Activated B cell treated with CpG ODN at 0.5 μM for 24 hours (primary cell): ENCODE results near the gene TFB1M. TPM values are rescaled to one million over a fixed set of nuclear protein-coding genes. Genes with fewer than 3 reads are reported as not detected.

Source experiments
- ATAC-seq: fragments of 200-7000 bp; cut with Tn5 transposase; one replicate; pipeline ENCODE4 v1.10.0; 2021; ENCODE audit warnings: low read depth, mild to moderate bottlenecking, moderate library complexity
- CTCF ChIA-PET: fragments of 350-600 bp; sonication (Branson Sonifier 250); formaldehyde crosslinking; loops from one replicate; lab custom pipeline; 2021; ENCODE audit warnings: antibody characterized with exemption; lab: Charles Lee
- POLR2A ChIA-PET: fragments of 350-600 bp; sonication (Branson Sonifier 250); formaldehyde crosslinking; loops from one replicate; lab custom pipeline; 2021; ENCODE audit warnings: antibody characterized with exemption; lab: Charles Lee
- DNase-seq: peaks from one replicate; pipeline ENCODE4 v3.0.0; 2022
- H3K27ac Mint-ChIP-seq: one replicate; pipeline ENCODE4 v1.8.0; 2020; ENCODE audit warnings: mixed read lengths
- H3K27me3 Mint-ChIP-seq: one replicate; pipeline ENCODE4 v1.8.0; 2021; ENCODE audit warnings: mixed read lengths
- H3K36me3 Mint-ChIP-seq: one replicate; pipeline ENCODE4 v1.8.0; 2021; ENCODE audit warnings: low read depth, mixed read lengths
- H3K4me1 Mint-ChIP-seq: one replicate; pipeline ENCODE4 v1.8.0; 2021; ENCODE audit warnings: mixed read lengths
- H3K4me3 Mint-ChIP-seq: one replicate; pipeline ENCODE4 v1.8.0; 2020; ENCODE audit warnings: mild to moderate bottlenecking, mixed read lengths
- H3K9me3 Mint-ChIP-seq: one replicate; pipeline ENCODE4 v1.8.0; 2020; ENCODE audit warnings: mixed read lengths
- intact Hi-C: fragments of 100-400 bp; cut with micrococcal nuclease; formaldehyde crosslinking; loops from one replicate; pipeline ENCODE4 v1.15.1; 2024
- total RNA-seq: library from RNA; stranded (reverse); gene quantifications from 2 replicates; pipeline ENCODE4 v1.2.3, GENCODE V29; 2022
- TF ChIP-seq, protein P1 (sequence below): fragments of 200-600 bp; IDR thresholded peaks from one replicate; pipeline ENCODE4 v1.8.0; 2022; ENCODE audit warnings: antibody characterized with exemption, mild to moderate bottlenecking

The TFB1M gene
- total RNA-seq, 1 donor from 2014 or later: 41.5 TPM

DNA sequence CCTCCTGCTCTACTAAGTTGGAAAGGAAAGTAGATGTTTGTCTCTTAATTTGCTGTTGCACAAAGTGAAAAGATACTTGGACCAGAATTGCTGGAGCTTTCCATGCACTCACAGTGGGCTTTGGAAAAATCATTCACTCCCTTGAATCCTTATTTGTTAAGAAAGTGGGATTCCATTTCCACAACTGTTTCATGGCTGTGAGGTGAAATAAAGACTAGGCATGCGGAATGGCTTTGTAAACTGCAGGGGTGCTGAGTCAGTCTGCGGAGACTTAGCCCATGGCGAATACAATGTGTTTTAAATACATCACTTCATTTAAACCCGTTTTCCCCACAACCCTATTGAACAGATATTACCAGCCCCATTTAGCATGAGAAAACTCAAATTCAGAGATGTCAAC lies 87.2 kb downstream of the TFB1M start:
- intact Hi-C loops: no loop called here
- Mint-ChIP-seq H3K36me3 (no peaks in the 10 kb centered on the region), H3K4me3 (no peak overlapping the region), H3K27ac (no peak overlapping the region), H3K27me3 (no peaks in the 10 kb centered on the region), H3K9me3 (no peaks in the 10 kb centered on the region), H3K4me1 (no peaks in the 10 kb centered on the region)
- ATAC-seq: no peak
- no peak for DNase-seq
- ChIA-PET CTCF (no interaction called here), POLR2A (no interaction called here)
- TF ChIP-seq, protein P1, sequence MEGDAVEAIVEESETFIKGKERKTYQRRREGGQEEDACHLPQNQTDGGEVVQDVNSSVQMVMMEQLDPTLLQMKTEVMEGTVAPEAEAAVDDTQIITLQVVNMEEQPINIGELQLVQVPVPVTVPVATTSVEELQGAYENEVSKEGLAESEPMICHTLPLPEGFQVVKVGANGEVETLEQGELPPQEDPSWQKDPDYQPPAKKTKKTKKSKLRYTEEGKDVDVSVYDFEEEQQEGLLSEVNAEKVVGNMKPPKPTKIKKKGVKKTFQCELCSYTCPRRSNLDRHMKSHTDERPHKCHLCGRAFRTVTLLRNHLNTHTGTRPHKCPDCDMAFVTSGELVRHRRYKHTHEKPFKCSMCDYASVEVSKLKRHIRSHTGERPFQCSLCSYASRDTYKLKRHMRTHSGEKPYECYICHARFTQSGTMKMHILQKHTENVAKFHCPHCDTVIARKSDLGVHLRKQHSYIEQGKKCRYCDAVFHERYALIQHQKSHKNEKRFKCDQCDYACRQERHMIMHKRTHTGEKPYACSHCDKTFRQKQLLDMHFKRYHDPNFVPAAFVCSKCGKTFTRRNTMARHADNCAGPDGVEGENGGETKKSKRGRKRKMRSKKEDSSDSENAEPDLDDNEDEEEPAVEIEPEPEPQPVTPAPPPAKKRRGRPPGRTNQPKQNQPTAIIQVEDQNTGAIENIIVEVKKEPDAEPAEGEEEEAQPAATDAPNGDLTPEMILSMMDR: no peak

DNA sequence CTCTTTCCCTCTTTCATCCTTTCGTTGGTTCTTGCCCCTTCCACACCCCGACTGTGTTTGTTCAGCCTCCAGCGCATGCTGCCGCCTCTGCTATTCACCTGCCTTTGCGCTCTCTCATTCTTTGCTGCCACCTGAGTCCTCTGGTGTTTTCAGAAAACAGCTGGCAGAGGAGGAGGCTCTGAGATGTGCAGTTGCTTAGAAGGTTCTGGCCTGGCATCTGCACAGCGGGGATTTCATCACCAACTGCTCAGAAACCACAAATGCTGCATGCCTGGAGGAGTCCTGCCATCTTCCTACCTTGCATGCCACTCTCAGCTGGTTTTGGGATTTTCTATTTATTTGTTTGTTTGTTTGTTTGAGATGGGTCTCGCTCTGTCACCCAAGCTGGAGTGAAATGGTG lies 89.7 kb downstream of the TFB1M start:
- no peaks in the 10 kb centered on the region for H3K9me3 Mint-ChIP-seq
- no peak for DNase-seq
- H3K36me3 Mint-ChIP-seq: no peaks in the 10 kb centered on the region
- no peaks in the 10 kb centered on the region for H3K4me1 Mint-ChIP-seq
- no peak overlapping the region for H3K4me3 Mint-ChIP-seq
- H3K27me3 Mint-ChIP-seq: no peaks in the 10 kb centered on the region
- ChIA-PET POLR2A (no interaction called here), CTCF (no interaction called here)
- intact Hi-C loops: no loop called here
- H3K27ac Mint-ChIP-seq: no peak overlapping the region
- ATAC-seq: no peak
- TF ChIP-seq, protein P1: no peak

DNA sequence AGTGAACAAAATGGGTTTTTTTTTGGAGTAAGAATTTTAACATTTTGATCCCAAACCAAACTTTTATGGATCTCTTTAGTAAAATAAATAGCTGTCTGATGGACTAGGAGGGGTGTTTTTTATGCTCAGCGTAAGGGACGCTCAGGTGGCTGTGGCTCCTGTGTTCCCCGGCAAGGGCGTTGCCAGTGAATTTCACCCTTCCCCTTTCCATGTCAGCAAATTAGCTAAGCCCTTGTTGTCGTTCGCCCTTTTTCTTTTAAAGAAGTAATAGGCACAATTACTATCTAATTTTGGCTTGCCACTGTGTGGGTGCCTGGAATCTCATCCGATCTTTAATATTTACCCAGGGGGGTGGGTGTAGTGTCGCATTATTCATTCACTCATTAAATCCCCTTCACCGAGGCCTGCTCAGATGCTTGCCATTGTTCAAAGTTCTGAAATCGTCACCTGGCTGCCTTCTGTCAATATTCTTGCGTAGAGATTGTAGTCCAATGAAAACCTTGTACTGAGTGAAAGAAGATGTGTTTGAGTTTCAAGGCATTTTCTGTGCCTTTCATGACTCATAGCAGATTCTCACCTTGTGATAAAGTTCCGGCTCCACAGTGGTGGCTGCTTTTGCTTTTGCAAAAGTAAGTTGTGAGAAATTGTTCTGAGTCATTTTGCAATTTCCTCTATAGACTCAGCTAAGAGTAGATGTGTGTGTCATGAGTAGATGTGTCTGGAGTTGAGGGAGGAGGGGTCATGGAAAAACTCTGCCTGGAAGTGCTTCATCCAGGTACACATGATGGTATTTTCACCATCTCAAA lies 90.4 kb downstream of the TFB1M start:
- H3K27ac Mint-ChIP-seq: no peak overlapping the region
- no peak overlapping the region for H3K4me3 Mint-ChIP-seq

DNA sequence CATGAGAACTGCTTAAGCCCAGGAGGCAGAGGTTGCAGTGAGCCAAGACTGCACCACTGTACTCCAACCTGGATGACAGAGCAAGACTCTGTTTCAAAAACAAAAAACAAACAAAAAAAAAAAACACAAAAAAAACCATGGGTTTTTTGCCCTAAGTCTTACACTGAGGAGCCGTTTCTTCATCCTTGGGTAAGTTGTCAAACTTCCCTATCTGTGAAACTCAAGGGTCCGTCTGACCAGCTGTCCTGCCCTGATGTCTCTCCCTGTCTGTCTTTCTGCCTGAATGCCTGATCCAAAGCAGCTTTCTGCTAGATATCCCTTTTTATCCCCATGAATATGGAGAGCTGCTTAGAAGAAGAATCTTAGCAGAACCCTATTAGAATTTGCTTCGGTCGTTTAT lies 91.8 kb downstream of the TFB1M start:
- CTCF ChIA-PET: interaction anchor here (1.6 kb wide), 1 partner anchor 547 kb away, joined by 3 read pairs; no protein-coding TSS in a partner anchor
- intact Hi-C loops: no loop called here

More for the DNA sequence above, 90.4 kb downstream of the TFB1M start:
- POLR2A ChIA-PET: no interaction called here
- TF ChIP-seq, protein P1: no peak
- peak; percentile 34 for ATAC-seq
- Mint-ChIP-seq H3K4me1 (no peaks in the 10 kb centered on the region), H3K27me3 (no peaks in the 10 kb centered on the region), H3K9me3 (no peaks in the 10 kb centered on the region), H3K36me3 (no peaks in the 10 kb centered on the region)
- intact Hi-C loops: no loop called here
- CTCF ChIA-PET: interaction anchor here (1.6 kb wide), 1 partner anchor 548 kb away, joined by 3 read pairs; no protein-coding TSS in a partner anchor
- no peak for DNase-seq

DNA sequence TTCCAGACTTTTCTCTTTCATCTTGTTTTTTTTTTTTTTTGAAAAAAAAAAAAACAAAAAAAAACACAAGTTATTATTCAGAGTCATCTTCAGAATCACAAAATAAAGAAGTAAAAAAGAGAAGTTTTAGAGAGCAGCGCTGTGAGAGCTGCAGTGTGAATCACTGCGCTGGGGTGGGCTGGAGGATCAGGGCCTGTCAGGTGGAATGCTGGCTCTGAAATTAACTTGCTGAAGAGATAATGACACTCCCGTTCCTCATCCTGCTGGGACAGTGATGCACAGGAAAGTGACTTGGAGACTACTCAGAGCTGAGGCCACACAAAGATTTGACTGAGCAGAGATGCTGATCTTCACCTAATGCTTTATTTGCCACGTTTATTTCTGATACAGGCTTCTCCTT lies 93.2 kb downstream of the TFB1M start:
- H3K27ac Mint-ChIP-seq: no peak overlapping the region
- no peak overlapping the region for H3K4me3 Mint-ChIP-seq
- H3K9me3 Mint-ChIP-seq: no peaks in the 10 kb centered on the region
- no peaks in the 10 kb centered on the region for H3K4me1 Mint-ChIP-seq
- intact Hi-C loops: no loop called here
- POLR2A ChIA-PET: interaction anchor here (0.7 kb wide), 1 partner anchor 22 kb away, joined by 8 read pairs; no protein-coding TSS in a partner anchor
- TF ChIP-seq, protein P1: no peak
- CTCF ChIA-PET: no interaction called here
- no peak for ATAC-seq
- no peaks in the 10 kb centered on the region for H3K27me3 Mint-ChIP-seq
- no peak for DNase-seq
- H3K36me3 Mint-ChIP-seq: no peaks in the 10 kb centered on the region

More for the DNA sequence above, 91.8 kb downstream of the TFB1M start:
- Mint-ChIP-seq H3K4me3 (no peak overlapping the region), H3K27me3 (no peaks in the 10 kb centered on the region), H3K9me3 (no peaks in the 10 kb centered on the region), H3K36me3 (no peaks in the 10 kb centered on the region), H3K4me1 (no peaks in the 10 kb centered on the region), H3K27ac (no peak overlapping the region)
- POLR2A ChIA-PET: no interaction called here
- ATAC-seq (no peak), DNase-seq (no peak)
- TF ChIP-seq, protein P1: no peak
